Parietal lobe (tissue), 2 donors: ENCODE measurements around the gene HOXB8. TPM values are rescaled to one million over a fixed set of nuclear protein-coding genes. Genes with fewer than 3 reads are reported as not detected.

Source experiments
- small RNA-seq: library from RNA; depleted of rRNA; stranded (forward); fragments of <200 nt; gene quantifications from one replicate; pipeline ENCODE3, GENCODE V24; 2014; ENCODE audit warnings: low replicate concordance
- total RNA-seq: library from RNA; depleted of rRNA; stranded (reverse); fragments of >200 nt; gene quantifications from one replicate; pipeline ENCODE4 v1.2.3, GENCODE V29; 2014

Gene HOXB8
- not detected for total RNA-seq

GRCh38 chr17:48615047-48615962 is at the start of gene HOXB8:
Gene HOXB8, minus strand, starts transcription at chr17:48615292. Its CDS starts 588 bp downstream, at chr17:48614704.

GRCh38 chr17:48626245-48627117 is 11.4 kb upstream of the HOXB8 start, which contains the start of gene HOXB9:
Gene HOXB9, minus strand, starts transcription at chr17:48626358. Its CDS starts 89 bp downstream, at chr17:48626269.

GRCh38 chr17:48610282-48611211 is 4.5 kb downstream of the HOXB8 start, which contains the start of gene HOXB7:
Gene HOXB7, minus strand, starts transcription at chr17:48611017. Its CDS starts 99 bp downstream, at chr17:48610918.

GRCh38 chr17:48604770-48605329 is 10.2 kb downstream of the HOXB8 start, which contains the start of gene HOXB6:
Gene HOXB6, minus strand, starts transcription at chr17:48604986. Its CDS starts 6,836 bp downstream, at chr17:48598150.

GRCh38 chr17:48593126-48593829 is 21.8 kb downstream of the HOXB8 start, which contains the start of gene HOXB5:
Gene HOXB5, minus strand, starts transcription at chr17:48593779. Its CDS starts 97 bp downstream, at chr17:48593682.

GRCh38 chr17:48589831-48590606 is 25.1 kb downstream of the HOXB8 start, which contains the start of gene HOXB3:
Gene HOXB3, minus strand, starts transcription at chr17:48590241. Its CDS starts 37,767 bp downstream, at chr17:48552474.

GRCh38 chr17:48577946-48578615 is 37.0 kb downstream of the HOXB8 start, which contains the start of gene HOXB4:
Gene HOXB4, minus strand, starts transcription at chr17:48578350. Its CDS starts 31 bp downstream, at chr17:48578319.

Small RNAs within 50 kb of the gene (small RNA-seq; reads per million reads assigned to genes)
- not detected for gene MIR196A1

Other genes with a start within 250 kb of the HOXB8 start
- 0.31 TPM for gene SKAP1, start 185.1 kb downstream of the HOXB8 start, total RNA-seq
- gene HOXB1, start 84.3 kb downstream of the HOXB8 start, total RNA-seq = not detected
- gene HOXB2, start 70.2 kb downstream of the HOXB8 start, total RNA-seq = not detected
- not detected for gene HOXB4, start 36.9 kb downstream of the HOXB8 start, total RNA-seq
- gene HOXB3, start 25.1 kb downstream of the HOXB8 start, total RNA-seq = not detected
- gene HOXB5, start 21.5 kb downstream of the HOXB8 start, total RNA-seq = not detected
- not detected for gene HOXB6, start 10.3 kb downstream of the HOXB8 start, total RNA-seq
- gene HOXB7, start 4.3 kb downstream of the HOXB8 start, total RNA-seq = not detected
- not detected for gene HOXB9, start 11.1 kb upstream of the HOXB8 start, total RNA-seq
- not detected for gene PRAC1, start 107.2 kb upstream of the HOXB8 start, total RNA-seq
- gene PRAC2, start 107.9 kb upstream of the HOXB8 start, total RNA-seq = not detected
- gene HOXB13, start 113.5 kb upstream of the HOXB8 start, total RNA-seq = not detected
- not detected for gene TTLL6, start 201.9 kb upstream of the HOXB8 start, total RNA-seq
- 38.5 TPM for gene CALCOCO2, start 215.7 kb upstream of the HOXB8 start, total RNA-seq